OCI-LY1 (cell line): ENCODE results near the gene FOSB.

Experiments
- H2AFZ ChIP-seq: fragments of 200-600 bp; sonication (generic), shearing (Covaris generic); 2 replicates; pipeline ENCODE4 v1.6.0; 2014; ENCODE audit warnings: antibody characterized with exemption, mild to moderate bottlenecking, low read length
- H3F3A ChIP-seq: fragments of 200-600 bp; sonication (generic), shearing (Covaris generic); 2 replicates; pipeline ENCODE4 v1.6.0; 2014; ENCODE audit warnings: mild to moderate bottlenecking, antibody characterized with exemption, low read length, moderate library complexity; ENCODE audit not compliant: insufficient read depth
- H3K27ac ChIP-seq: fragments of 200-600 bp; sonication (generic); 2 replicates; pipeline ENCODE4 v1.5.1; 2014; ENCODE audit warnings: low read length, mixed run types, mild to moderate bottlenecking, low read depth; ENCODE audit not compliant: poor library complexity, severe bottlenecking
- H3K27me3 ChIP-seq: fragments of 200-600 bp; sonication (generic); 2 replicates; pipeline ENCODE4 v1.6.0; 2014; ENCODE audit warnings: antibody characterized with exemption, mild to moderate bottlenecking, low read length, moderate library complexity; ENCODE audit not compliant: insufficient read depth
- H3K36me3 ChIP-seq: fragments of 200-600 bp; sonication (generic); 2 replicates; pipeline ENCODE4 v1.6.1; 2014; ENCODE audit warnings: mild to moderate bottlenecking, antibody characterized with exemption, low read length, moderate library complexity, mixed read lengths; ENCODE audit not compliant: insufficient read depth
- H3K4me1 ChIP-seq: fragments of 200-600 bp; sonication (generic); 2 replicates; pipeline ENCODE4 v1.5.1; 2014; ENCODE audit warnings: mild to moderate bottlenecking, low read length, moderate library complexity; ENCODE audit not compliant: insufficient read depth, severe bottlenecking
- H3K4me2 ChIP-seq: fragments of 200-600 bp; sonication (generic), shearing (Covaris generic); 2 replicates; pipeline ENCODE4 v1.6.1; 2014; ENCODE audit warnings: low read length
- H3K4me3 ChIP-seq: fragments of 200-600 bp; sonication (generic); 2 replicates; pipeline ENCODE4 v1.5.1; 2014; ENCODE audit warnings: low read length, low read depth, mild to moderate bottlenecking, mixed read lengths; ENCODE audit not compliant: poor library complexity, severe bottlenecking
- H3K79me2 ChIP-seq: fragments of 200-600 bp; shearing (Covaris generic); 2 replicates; pipeline ENCODE4 v1.6.1; 2016; ENCODE audit warnings: mixed run types, low read length, mixed read lengths; ENCODE audit not compliant: insufficient read depth
- H3K9ac ChIP-seq: fragments of 200-600 bp; sonication (generic), shearing (Covaris generic); 2 replicates; pipeline ENCODE4 v1.6.1; 2014; ENCODE audit warnings: mild to moderate bottlenecking, low read length, mixed read lengths
- H3K9me2 ChIP-seq: fragments of 200-600 bp; sonication (generic), shearing (Covaris generic); 2 replicates; pipeline ENCODE4 v1.6.1; 2014; ENCODE audit warnings: low read depth, mild to moderate bottlenecking, low read length, mixed read lengths
- H3K9me3 ChIP-seq: fragments of 200-600 bp; shearing (Covaris generic); 2 replicates; pipeline ENCODE4 v1.6.1; 2014; ENCODE audit warnings: low read length, mixed read lengths
- H4K20me1 ChIP-seq: fragments of 200-600 bp; sonication (generic), shearing (Covaris generic); 2 replicates; pipeline ENCODE4 v1.6.0; 2016; ENCODE audit warnings: mild to moderate bottlenecking, low read length; ENCODE audit not compliant: insufficient read depth
- EZH2 ChIP-seq: fragments of 200-600 bp; sonication (generic), shearing (Covaris generic); IDR thresholded peaks from 2 replicates; pipeline ENCODE4 v1.8.0; 2017; ENCODE audit warnings: borderline replicate concordance, mixed run types, mild to moderate bottlenecking, antibody characterized with exemption, low read length, moderate library complexity, mixed read lengths
- TF ChIP-seq, protein P1 (sequence below): fragments of 200-600 bp; sonication (generic), shearing (Covaris generic); IDR thresholded peaks from 2 replicates; pipeline ENCODE4 v1.5.1; 2017; ENCODE audit warnings: mild to moderate bottlenecking, antibody characterized with exemption, low read length, moderate library complexity, mixed read lengths

The FOSB gene

DNA sequence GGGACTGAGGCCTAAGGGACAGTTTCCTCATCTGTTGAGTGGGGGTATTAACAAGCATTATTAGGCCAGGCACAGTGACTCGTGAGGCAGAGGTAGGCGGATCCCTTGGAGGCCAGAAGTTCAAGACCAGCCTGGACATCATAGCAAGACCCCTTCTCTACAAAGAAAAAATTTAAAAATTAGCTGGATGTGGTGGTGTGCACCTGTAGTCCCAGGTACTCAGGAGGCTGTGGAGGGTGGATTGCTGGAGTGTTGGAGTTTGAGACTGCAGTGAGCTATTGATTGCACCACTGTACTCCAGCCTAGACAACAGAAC, 11.3 kb upstream of the FOSB start:
- Histone ChIP-seq H3K4me1 (peaks cover 18% of the 10 kb centered on the region), H3F3A (no peaks in the 10 kb centered on the region; the same call in 1 of the 2 replicates), H2AFZ (no peak overlapping the region), H3K9me2 (no peaks in the 10 kb centered on the region), H3K27me3 (0 out of 2 replicates have a peak, but pooled peaks cover 3% of the 10 kb centered on the region), H3K9ac (no peak overlapping the region), H3K4me2 (no peak overlapping the region), H3K79me2 (no peaks in the 10 kb centered on the region), H3K9me3 (no peaks in the 10 kb centered on the region), H3K4me3 (no peak overlapping the region), H4K20me1 (no peaks in the 10 kb centered on the region), H3K36me3 (no peaks in the 10 kb centered on the region), H3K27ac (no peak overlapping the region)
- TF ChIP-seq, protein P1, sequence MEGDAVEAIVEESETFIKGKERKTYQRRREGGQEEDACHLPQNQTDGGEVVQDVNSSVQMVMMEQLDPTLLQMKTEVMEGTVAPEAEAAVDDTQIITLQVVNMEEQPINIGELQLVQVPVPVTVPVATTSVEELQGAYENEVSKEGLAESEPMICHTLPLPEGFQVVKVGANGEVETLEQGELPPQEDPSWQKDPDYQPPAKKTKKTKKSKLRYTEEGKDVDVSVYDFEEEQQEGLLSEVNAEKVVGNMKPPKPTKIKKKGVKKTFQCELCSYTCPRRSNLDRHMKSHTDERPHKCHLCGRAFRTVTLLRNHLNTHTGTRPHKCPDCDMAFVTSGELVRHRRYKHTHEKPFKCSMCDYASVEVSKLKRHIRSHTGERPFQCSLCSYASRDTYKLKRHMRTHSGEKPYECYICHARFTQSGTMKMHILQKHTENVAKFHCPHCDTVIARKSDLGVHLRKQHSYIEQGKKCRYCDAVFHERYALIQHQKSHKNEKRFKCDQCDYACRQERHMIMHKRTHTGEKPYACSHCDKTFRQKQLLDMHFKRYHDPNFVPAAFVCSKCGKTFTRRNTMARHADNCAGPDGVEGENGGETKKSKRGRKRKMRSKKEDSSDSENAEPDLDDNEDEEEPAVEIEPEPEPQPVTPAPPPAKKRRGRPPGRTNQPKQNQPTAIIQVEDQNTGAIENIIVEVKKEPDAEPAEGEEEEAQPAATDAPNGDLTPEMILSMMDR = no peak
- TF ChIP-seq EZH2 = no peak

DNA sequence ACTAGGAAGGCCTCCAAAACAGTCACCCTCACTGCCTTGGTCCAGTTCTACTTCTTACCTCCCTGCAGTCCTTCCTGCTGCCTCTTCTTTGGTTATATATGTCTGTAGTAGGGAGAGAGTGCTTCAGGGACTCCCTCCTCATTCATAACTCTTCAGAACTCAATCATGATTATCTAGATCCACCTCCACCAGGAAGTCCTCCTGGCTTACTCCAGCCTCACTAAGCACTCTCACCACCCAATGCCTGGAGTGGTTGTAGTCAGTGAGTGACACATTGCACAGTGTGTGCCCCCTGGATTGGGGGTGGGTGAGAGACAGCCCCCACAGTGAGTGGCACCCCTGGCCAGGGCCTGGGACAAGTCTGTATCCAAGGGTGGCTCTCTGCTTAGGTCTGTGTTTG, 10.0 kb upstream of the FOSB start:
- Histone ChIP-seq H3K9me2 (no peaks in the 10 kb centered on the region), H3K27me3 (0 out of 2 replicates have a peak, but pooled peaks cover 3% of the 10 kb centered on the region), H3K4me1 (peaks cover 15% of the 10 kb centered on the region), H3K4me2 (no peak overlapping the region), H3K4me3 (no peak overlapping the region), H3F3A (no peaks in the 10 kb centered on the region), H3K27ac (no peak overlapping the region), H4K20me1 (no peaks in the 10 kb centered on the region), H3K79me2 (no peaks in the 10 kb centered on the region), H3K9ac (no peak overlapping the region), H3K36me3 (no peaks in the 10 kb centered on the region), H3K9me3 (no peaks in the 10 kb centered on the region), H2AFZ (no peak overlapping the region)
- TF ChIP-seq, protein P1 = no peak
- TF ChIP-seq EZH2 = no peak

DNA sequence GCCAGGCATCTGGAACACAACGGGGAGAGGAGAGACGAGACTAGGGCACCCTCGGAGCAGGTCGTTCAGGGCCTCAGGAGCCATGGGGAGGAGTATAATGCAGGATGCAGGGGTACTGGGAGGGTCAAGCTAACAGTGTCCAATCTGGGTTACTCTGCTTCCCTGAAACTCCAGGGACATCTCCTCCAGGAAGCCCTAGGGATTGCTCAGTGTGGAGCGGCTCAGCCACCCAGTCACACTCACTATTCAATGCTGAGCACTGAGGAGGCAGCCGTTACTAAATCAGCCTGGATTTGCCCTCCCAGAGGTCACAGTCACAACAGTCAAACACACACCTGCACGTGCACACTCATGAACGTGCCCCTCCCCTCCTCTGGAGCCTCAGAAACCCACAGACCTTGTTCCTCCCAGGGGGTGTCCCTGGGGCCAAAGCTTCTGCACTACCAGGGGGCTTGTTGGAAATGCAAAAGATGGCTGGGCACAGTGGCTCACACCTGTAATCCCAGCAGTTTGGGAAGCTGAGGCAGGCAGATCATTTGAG, 6.9 kb upstream of the FOSB start:
- H3K4me1 ChIP-seq = peaks cover 15% of the 10 kb centered on the region
- H3K79me2 ChIP-seq = no peaks in the 10 kb centered on the region
- no peaks in the 10 kb centered on the region for H3K9me2 ChIP-seq
- no peaks in the 10 kb centered on the region for H3K36me3 ChIP-seq
- TF ChIP-seq, protein P1 = no peak
- TF ChIP-seq EZH2 = no peak
- H3K9me3 ChIP-seq = no peaks in the 10 kb centered on the region
- no peak overlapping the region for H3K4me2 ChIP-seq
- no peak overlapping the region for H3K9ac ChIP-seq
- no peak overlapping the region for H3K4me3 ChIP-seq
- H3K27ac ChIP-seq = no peak overlapping the region
- H3F3A ChIP-seq = no peaks in the 10 kb centered on the region
- no peak overlapping the region for H2AFZ ChIP-seq
- 0 out of 2 replicates have a peak, but pooled peaks cover 8% of the 10 kb centered on the region for H3K27me3 ChIP-seq
- no peaks in the 10 kb centered on the region for H4K20me1 ChIP-seq
